T-helper 2 cell treated with Interferon-gamma antibody and Interleukin-4, amounts not matched to agents 100 ng/mL and 5 ng/mL, for 36 hours (primary cell): ENCODE data around the gene SUFU. TPM values are rescaled to one million over a fixed set of nuclear protein-coding genes. Genes with fewer than 3 reads are reported as not detected.

Experiments used
- intact Hi-C: fragments of 100-400 bp; cut with micrococcal nuclease; formaldehyde crosslinking; loops from one replicate; pipeline ENCODE4 v1.15.1; 2023
- total RNA-seq: library from RNA; stranded (reverse); gene quantifications from 2 replicates; pipeline ENCODE4 v1.2.3, GENCODE V29; 2022

Gene SUFU
- total RNA-seq, 1 donor from 2014 or later, result 13.8 TPM

- intact Hi-C loops, result no loop called here
These were observed 111.1 kb downstream of the SUFU start for GRCh38 chr10:102614888-102615287.

GRCh38 chr10:102615361-102615760, 111.6 kb downstream of the SUFU start:
- intact Hi-C loops, result no loop called here

- intact Hi-C loops, result no loop called here
These were observed 112.4 kb downstream of the SUFU start for GRCh38 chr10:102616066-102616770.

- intact Hi-C loops, result no loop called here
These were observed 113.3 kb downstream of the SUFU start for GRCh38 chr10:102617041-102617440.

DNA sequence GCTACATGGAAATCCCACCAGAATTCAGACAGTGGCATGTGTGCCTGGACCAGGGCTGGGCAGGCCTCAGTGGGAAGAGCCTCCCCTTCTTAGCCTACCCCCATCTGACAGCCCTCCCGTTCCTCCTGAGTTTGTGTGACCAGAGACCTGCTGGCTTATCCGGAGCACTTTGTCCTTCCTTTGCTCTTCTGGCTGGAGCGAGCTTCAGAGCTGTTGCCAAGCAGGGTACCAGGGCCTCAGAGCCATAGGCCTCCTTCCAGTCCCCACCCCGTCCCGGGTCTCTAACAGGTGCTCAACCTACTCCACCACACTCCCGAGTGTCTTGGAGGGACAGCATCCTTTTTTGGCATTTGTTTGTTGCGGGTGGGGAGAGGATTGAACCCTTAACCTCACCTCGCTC, 114.0 kb downstream of the SUFU start:
- intact Hi-C loops, result no loop called here

DNA sequence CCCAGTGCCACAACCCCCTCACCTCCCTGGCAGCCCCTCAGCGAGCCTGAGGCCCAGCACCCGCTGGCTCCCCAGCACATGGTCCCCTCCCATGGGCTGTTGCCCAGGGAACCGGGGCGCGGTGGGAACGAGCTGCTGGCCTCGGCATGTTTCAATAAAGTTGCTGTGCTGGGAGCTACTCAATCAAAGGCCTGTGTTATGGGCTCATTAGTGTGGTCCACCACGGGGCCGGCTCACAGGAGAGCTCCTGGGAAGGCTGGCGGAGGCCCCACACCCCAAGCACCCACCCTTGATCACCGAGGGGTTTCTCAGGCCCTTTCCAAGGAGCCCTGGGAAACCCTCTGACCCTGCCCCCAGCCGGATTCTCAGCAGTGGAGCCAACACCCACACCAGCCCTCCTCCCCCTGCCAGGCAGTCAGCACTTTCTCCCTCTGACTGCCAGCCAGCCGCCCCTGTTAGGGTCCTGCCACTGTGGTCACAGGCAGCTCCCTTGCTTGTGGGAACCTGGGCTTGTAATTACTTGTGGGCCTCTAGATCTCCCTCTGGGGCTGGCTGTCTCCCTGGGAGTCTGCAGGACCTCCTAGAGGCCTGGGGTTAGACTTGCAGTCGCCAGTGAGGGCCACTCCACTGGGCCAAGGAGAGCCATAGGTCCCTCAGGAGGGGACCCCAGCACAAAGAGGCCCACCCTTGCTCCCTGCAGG, 115.7 kb downstream of the SUFU start:
- intact Hi-C loops, result no loop called here

DNA sequence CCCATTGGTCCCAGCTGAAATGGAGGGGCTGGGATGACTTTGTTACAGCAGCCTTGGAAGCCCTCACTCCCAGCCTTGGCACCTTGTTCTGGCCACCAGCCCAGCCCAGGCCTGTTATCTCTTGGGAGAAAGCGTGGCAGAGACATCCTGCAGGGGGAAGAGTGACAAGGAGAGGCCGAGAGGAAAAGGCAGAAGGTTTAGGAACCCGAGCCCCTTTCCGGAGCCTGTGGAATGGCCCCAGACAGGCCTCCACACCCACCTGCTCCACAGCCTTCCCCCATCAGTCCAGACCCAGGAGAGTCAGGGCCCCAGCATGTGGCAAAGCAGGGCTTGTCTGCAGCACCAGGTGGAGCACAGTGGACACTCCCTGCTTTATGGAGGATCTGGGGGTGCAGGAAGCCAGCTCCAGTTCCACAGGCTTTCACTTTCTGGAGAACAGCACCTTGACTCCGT, 116.4 kb downstream of the SUFU start:
- intact Hi-C loops, result no loop called here

DNA sequence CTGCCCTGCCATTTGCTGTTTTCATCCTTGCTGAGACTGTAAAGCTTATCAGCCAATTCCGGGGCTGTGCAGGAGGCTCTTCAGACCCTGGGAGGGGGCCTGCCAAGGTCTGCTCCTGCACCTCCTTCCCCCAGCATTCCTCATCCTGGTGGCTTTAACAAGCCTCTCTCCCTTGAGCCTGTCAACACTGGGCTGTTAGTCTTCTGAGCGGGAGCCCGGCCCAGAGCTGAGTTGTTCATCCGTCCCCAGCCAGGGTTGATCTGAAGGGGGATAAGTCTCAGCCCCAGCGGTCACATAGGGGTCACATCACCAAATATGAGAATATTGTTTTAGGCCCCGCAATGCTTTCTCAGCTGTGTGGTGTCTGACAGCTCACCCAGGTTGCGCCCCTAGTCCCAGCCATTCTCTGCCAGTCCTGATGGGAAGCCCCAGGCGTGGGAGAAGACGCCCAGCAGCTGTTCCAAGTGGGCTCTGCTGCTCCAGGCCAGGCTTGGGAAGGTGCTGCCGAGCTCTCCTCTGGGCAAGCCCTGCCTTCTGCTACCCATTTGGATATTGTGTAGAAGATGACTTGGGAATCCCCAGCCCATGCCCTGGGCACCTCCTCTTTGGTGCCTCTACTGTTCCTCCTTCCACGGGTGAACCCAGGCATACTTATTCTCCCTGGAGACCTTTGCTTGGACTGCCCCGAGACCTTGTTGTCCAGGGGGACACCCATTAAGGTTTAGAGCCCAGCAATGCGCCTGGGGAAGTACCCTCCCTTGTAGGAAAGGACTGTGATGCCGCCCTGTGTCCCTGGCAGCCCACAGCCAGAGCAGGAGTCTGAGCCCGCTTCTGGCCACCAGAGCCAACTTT, 117.0 kb downstream of the SUFU start:
- intact Hi-C loops, result no loop called here

DNA sequence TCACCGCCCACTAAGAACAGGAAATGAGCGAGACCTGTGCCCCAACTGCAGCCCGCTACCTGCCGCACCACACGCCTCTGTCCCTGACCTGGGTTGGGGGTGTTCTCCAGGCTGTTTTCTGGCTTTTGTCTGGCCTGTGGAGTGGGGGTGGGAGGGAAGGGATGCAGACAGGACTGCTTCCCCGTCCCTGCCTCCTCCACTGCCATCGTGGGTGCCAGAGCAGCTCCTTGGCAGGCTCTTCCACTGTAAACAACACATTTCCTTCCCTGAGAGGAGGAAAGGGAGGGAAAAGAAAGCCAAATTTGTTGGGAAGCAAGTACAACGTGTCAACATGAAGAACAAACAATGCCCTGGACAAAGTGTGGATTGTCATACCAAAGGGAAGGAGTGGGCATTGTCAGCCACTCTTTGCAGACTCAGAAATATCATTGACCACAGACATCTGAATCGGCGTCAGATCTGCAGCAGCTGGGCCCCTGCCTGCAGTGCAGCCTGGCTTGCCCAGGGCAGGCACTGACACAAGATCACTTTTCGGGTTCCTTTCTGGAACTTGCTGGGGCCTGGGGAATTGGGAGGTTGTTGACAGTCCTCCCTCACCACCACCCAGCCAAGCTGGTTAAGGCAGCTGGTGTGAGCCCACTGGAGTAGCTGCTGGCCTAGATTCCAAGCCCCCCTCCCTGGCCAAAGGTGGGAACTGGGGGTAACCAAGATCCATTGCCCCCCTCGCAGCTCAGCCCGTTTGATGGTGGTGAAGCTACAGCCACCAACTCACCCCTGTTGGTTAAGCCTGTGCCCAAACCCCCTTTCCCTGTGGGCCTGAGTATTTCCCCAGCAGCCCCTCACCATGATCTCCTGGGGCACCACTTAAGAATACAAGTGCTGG, 117.9 kb downstream of the SUFU start:
- intact Hi-C loops, result no loop called here

- intact Hi-C loops, result no loop called here
These were observed 120.3 kb downstream of the SUFU start for GRCh38 chr10:102624094-102624493.

- intact Hi-C loops, result no loop called here
These were observed 121.2 kb downstream of the SUFU start for GRCh38 chr10:102624751-102625645.

GRCh38 chr10:102626026-102626685, 122.4 kb downstream of the SUFU start:
- intact Hi-C loops, result no loop called here

- intact Hi-C loops, result no loop called here
These were observed 123.5 kb downstream of the SUFU start for GRCh38 chr10:102627291-102627735.

DNA sequence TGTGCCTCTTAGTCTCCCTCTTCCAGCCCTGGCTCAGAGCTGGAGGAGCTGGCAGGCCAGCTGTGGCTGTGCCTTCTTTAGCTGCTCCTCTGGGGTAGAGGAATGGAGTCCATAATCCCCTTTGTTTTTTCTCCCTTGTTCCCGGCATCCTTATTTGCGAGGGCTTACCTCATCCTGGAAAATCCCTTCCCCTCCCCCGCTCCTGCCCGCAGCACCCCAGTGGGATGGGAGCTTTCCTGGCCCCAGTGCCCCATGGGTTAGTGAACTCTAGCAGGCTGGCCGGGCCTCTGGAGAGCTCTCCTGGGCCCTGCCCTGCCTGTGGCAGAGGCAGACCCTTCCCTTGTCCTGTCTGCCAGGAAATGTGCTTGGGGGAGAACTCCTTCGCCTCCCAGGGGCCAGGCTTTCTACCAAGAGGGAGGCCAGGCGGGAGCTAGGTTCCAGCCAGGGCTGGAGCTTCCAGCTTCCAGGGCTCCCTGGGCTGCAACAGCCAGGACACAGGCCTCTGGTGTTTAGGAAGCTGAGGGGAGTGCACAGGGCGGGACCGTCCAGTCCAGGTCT, 124.0 kb downstream of the SUFU start:
- intact Hi-C loops, result no loop called here

DNA sequence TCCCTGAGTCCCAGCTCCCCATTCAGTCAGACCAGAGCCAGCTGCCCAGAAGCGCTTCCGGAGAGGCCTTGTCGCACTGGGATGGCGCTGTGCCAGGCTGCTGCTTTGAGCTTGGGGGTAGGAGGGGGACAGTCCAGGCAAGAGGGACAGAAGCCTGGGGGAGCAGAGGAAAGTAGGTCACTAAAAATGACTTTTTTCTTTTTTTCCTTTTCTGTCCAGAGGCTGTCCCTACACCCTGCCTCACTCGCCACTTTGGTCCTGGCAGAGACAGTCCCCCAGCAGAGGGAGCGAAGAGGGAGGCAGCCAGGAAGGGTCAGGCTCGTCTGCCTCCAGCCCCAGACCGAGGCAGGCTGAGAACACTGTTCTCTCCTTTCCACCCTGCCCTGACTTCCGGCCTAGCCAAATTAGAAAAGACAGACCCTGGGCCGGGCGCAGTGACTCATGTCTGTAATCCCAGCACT, 124.7 kb downstream of the SUFU start:
- intact Hi-C loops, result no loop called here

GRCh38 chr10:102629661-102630614, 126.2 kb downstream of the SUFU start:
- intact Hi-C loops, result no loop called here

DNA sequence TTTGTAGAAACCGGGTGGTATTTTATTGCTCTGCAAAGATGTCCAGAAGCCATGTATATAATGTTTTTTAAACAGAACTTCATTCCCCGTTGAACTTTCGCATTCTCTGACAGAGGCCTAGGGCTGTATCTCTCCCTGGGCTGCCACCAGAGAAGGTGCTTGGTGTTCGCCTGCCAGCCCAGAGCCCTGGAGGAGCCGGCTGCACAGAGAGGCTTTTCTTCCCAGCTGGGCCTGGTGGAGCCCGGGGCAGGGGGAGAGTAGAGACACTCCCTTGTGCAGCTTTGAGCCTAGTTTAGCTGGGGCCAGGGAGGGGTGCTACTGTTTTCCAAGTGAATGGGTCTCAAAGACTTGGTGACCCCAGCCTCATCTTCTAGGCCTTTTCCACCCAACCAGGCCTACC, 126.9 kb downstream of the SUFU start:
- intact Hi-C loops, result no loop called here
